NCI-H1436 treated with DMSO at 0.1 percent for 48 hours (cell line): ENCODE measurements around the gene RBMS1.

ENCODE experiments used
- DNase-seq: peaks from one replicate; lab custom pipeline; 2025; lab: John Stamatoyannopoulos, UW

RBMS1 gene

GRCh38 chr2:160253440-160254188 is 240.0 kb downstream of the RBMS1 start:
- DNase-seq: no peak

GRCh38 chr2:160252900-160253299 is 240.7 kb downstream of the RBMS1 start:
- DNase-seq: no peak

GRCh38 chr2:160252278-160252887 is 241.2 kb downstream of the RBMS1 start:
- no peak for DNase-seq

GRCh38 chr2:160251569-160251968 is 242.0 kb downstream of the RBMS1 start:
- DNase-seq: no peak

GRCh38 chr2:160249876-160250275 is 243.7 kb downstream of the RBMS1 start:
- no peak for DNase-seq

GRCh38 chr2:160247296-160248035 is 246.1 kb downstream of the RBMS1 start:
- no peak for DNase-seq

- no peak for DNase-seq
Measured at GRCh38 chr2:160246356-160246755, 247.3 kb downstream of the RBMS1 start.

GRCh38 chr2:160245614-160246155 is 247.9 kb downstream of the RBMS1 start:
- DNase-seq: no peak

GRCh38 chr2:160242893-160243564 is 250.6 kb downstream of the RBMS1 start:
- no peak for DNase-seq

GRCh38 chr2:160241251-160242137 is 252.1 kb downstream of the RBMS1 start:
- DNase-seq: no peak

GRCh38 chr2:160239436-160239835 is 254.2 kb downstream of the RBMS1 start:
- no peak for DNase-seq

- no peak for DNase-seq
Measured at GRCh38 chr2:160238392-160238791, 255.2 kb downstream of the RBMS1 start.

- DNase-seq: no peak
Measured at GRCh38 chr2:160232905-160233475, 260.6 kb downstream of the RBMS1 start.

GRCh38 chr2:160229591-160229990 is 264.0 kb downstream of the RBMS1 start:
- no peak for DNase-seq

- DNase-seq: no peak
Measured at GRCh38 chr2:160228141-160228917, 265.3 kb downstream of the RBMS1 start.

GRCh38 chr2:160227293-160227915 is 266.2 kb downstream of the RBMS1 start:
- no peak for DNase-seq

- DNase-seq: no peak
Measured at GRCh38 chr2:160226367-160226766, 267.2 kb downstream of the RBMS1 start.

- DNase-seq: no peak
Measured at GRCh38 chr2:160225722-160226121, 267.9 kb downstream of the RBMS1 start.

- no peak for DNase-seq
Measured at GRCh38 chr2:160224507-160224906, 269.1 kb downstream of the RBMS1 start.

GRCh38 chr2:160224060-160224459 is 269.5 kb downstream of the RBMS1 start:
- no peak for DNase-seq
